IMR-90 (cell line): ENCODE data around the gene ZFPM1. TPM values are rescaled to one million over a fixed set of nuclear protein-coding genes. Genes with fewer than 3 reads are reported as not detected.

Experiments
- ATAC-seq: fragments of 200-7000 bp; cut with Tn5 transposase; 2 replicates; pipeline ENCODE4 v1.9.1; 2020; ENCODE audit warnings: low read depth, mild to moderate bottlenecking, moderate library complexity
- BruUV-seq: library from RNA; stranded (reverse); fragments of 400-500 nt; replicated peaks from 2 replicates; lab custom pipeline; 2021; lab: Mats Ljungman, UMichigan
- CTCF ChIA-PET: fragments of 300-600 bp; formaldehyde crosslinking; extraction: SDS; loops from one replicate; lab custom pipeline; 2021; ENCODE audit warnings: antibody characterized with exemption; lab: Yijun Ruan, JAX
- POLR2A ChIA-PET: fragments of 300-600 bp; sonication (Branson Sonifier 250); formaldehyde crosslinking; loops from one replicate; lab custom pipeline; 2022; ENCODE audit warnings: antibody characterized with exemption; ENCODE audit not compliant: unreplicated experiment; lab: Charles Lee
- DNase-seq: peaks from one replicate; pipeline ENCODE4 v3.0.0; 2013
- H2AFZ ChIP-seq: replicated peaks from 2 replicates; pipeline ENCODE3; 2013; ENCODE audit warnings: low read length, mild to moderate bottlenecking; ENCODE audit not compliant: poor library complexity
- H2AK5ac ChIP-seq: 2 replicates; pipeline ENCODE4 v1.6.1; 2013; ENCODE audit warnings: low read depth, low read length, inconsistent platforms
- H2AK9ac ChIP-seq: replicated peaks from 2 replicates; pipeline ENCODE3; 2013; ENCODE audit warnings: mild to moderate bottlenecking, low read depth, low read length, moderate library complexity; ENCODE audit not compliant: poor library complexity
- H2BK120ac ChIP-seq: 2 replicates; pipeline ENCODE4 v1.6.1; 2013; ENCODE audit warnings: low read depth, low read length, inconsistent platforms
- H2BK15ac ChIP-seq: 3 replicates; pipeline ENCODE4 v1.6.1; 2013; ENCODE audit warnings: low read depth, low read length, inconsistent platforms
- H2BK20ac ChIP-seq: 2 replicates; pipeline ENCODE4 v1.6.1; 2013; ENCODE audit warnings: low read depth, mild to moderate bottlenecking, inconsistent platforms, low read length, moderate library complexity
- H2BK5ac ChIP-seq: 2 replicates; pipeline ENCODE4 v1.6.1; 2013; ENCODE audit warnings: mild to moderate bottlenecking, low read depth, low read length, inconsistent platforms; ENCODE audit not compliant: poor library complexity, severe bottlenecking
- H3K14ac ChIP-seq: replicated peaks from 2 replicates; pipeline ENCODE4 v1.6.1; 2013; ENCODE audit warnings: low read depth, low read length, inconsistent platforms
- H3K18ac ChIP-seq: 2 replicates; pipeline ENCODE4 v1.6.1; 2013; ENCODE audit warnings: low read depth, low read length, control low read depth
- H3K23ac ChIP-seq: 2 replicates; pipeline ENCODE4 v1.6.1; 2013; ENCODE audit warnings: low read depth, low read length, inconsistent platforms
- H3K27ac ChIP-seq: 2 replicates; pipeline ENCODE4 v1.5.1; 2013; ENCODE audit warnings: mild to moderate bottlenecking, control low read depth, low read length; ENCODE audit not compliant: insufficient read depth
- H3K27me3 ChIP-seq: 2 replicates; pipeline ENCODE4 v1.6.1; 2013; ENCODE audit warnings: low read length; ENCODE audit not compliant: control insufficient read depth, insufficient read depth
- H3K36me3 ChIP-seq: 2 replicates; pipeline ENCODE4 v1.6.1; 2013; ENCODE audit warnings: low read length, mixed read lengths; ENCODE audit not compliant: control insufficient read depth, insufficient read depth
- H3K4ac ChIP-seq: 2 replicates; pipeline ENCODE4 v1.6.1; 2013; ENCODE audit warnings: low read depth, low read length, inconsistent platforms
- H3K4me1 ChIP-seq: 2 replicates; pipeline ENCODE4 v1.6.1; 2013; ENCODE audit warnings: low read length, mixed read lengths; ENCODE audit not compliant: control insufficient read depth, insufficient read depth
- H3K4me2 ChIP-seq: 2 replicates; pipeline ENCODE4 v1.6.1; 2013; ENCODE audit warnings: low read depth, mild to moderate bottlenecking, control low read depth, low read length, moderate library complexity
- H3K4me3 ChIP-seq: 2 replicates; pipeline ENCODE4 v1.5.1; 2013; ENCODE audit warnings: low read depth, mild to moderate bottlenecking, control low read depth, low read length, moderate library complexity; ENCODE audit not compliant: insufficient read depth
- H3K56ac ChIP-seq: 2 replicates; pipeline ENCODE4 v1.6.1; 2013; ENCODE audit warnings: low read length, inconsistent platforms; ENCODE audit not compliant: insufficient read depth; ENCODE audit errors: extremely low read depth
- H3K79me1 ChIP-seq, 2 experiments: 2 replicates each; pipeline ENCODE4 v1.6.1; 2013; ENCODE audit warnings: low read length in 2 of 2, inconsistent platforms in 1 of 2, low read depth in 1 of 2
- H3K9ac ChIP-seq: 2 replicates; pipeline ENCODE4 v1.6.1; 2013; ENCODE audit warnings: low read depth, low read length, control low read depth
- H3K9me1 ChIP-seq: 2 replicates; pipeline ENCODE4 v1.6.1; 2013; ENCODE audit warnings: low read length, inconsistent platforms; ENCODE audit not compliant: insufficient read depth
- H3K9me3 ChIP-seq: 2 replicates; pipeline ENCODE4 v1.6.1; 2013; ENCODE audit warnings: low read length; ENCODE audit not compliant: control insufficient read depth, insufficient read depth
- H4K20me1 ChIP-seq: 2 replicates; pipeline ENCODE4 v1.6.1; 2013; ENCODE audit warnings: low read length, inconsistent platforms; ENCODE audit not compliant: insufficient read depth
- H4K5ac ChIP-seq: 2 replicates; pipeline ENCODE4 v1.6.1; 2013; ENCODE audit warnings: mild to moderate bottlenecking, low read depth, low read length, control low read depth
- H4K8ac ChIP-seq, 2 experiments: 2 replicates each; pipeline ENCODE4 v1.6.1; 2013; ENCODE audit warnings: low read depth in 2 of 2, low read length in 2 of 2, control low read depth in 1 of 2, inconsistent platforms in 1 of 2
- H4K91ac ChIP-seq: 2 replicates; pipeline ENCODE4 v1.6.1; 2013; ENCODE audit warnings: low read depth, low read length, inconsistent platforms; ENCODE audit not compliant: insufficient read depth
- CHD1 ChIP-seq: IDR thresholded peaks from 2 replicates; pipeline ENCODE4 v1.6.1; 2012; ENCODE audit warnings: low read depth, low read length, improper control_type of control experiment
- FOS ChIP-seq: fragments of 150-350 bp; IDR thresholded peaks from 2 replicates; pipeline ENCODE4 v1.6.1; 2016; ENCODE audit warnings: low read depth, low read length
- MAFK ChIP-seq: IDR thresholded peaks from 2 replicates; pipeline ENCODE4 v1.6.1; 2012; ENCODE audit warnings: low read depth, low read length, improper control_type of control experiment
- RCOR1 ChIP-seq: IDR thresholded peaks from 2 replicates; pipeline ENCODE4 v1.6.1; 2012; ENCODE audit warnings: mild to moderate bottlenecking, low read length, improper control_type of control experiment; ENCODE audit not compliant: insufficient replicate concordance
- WGBS, 2 experiments: methylation state at CpG; one replicate each; pipeline versions ENCODE4 v1.1.5 to v1.1.7; 2013; ENCODE audit warnings: missing lambda C conversion rate in 2 of 2; ENCODE audit not compliant: insufficient read length in 1 of 2; ENCODE audit errors: extremely low coverage in 2 of 2; 5-methylcytosine and 5-hydroxymethylcytosine counted together
- dilution Hi-C: fragments of 300-500 bp; cut with HindIII; formaldehyde crosslinking; loops from one replicate; pipeline ENCODE4 v1.14.3; 2018; ENCODE audit warnings: low sequenced_read_pairs; ENCODE audit not compliant: unreplicated experiment
- in situ Hi-C: fragments of 300-500 bp; cut with MboI; formaldehyde crosslinking; loops from 3 replicates; pipeline ENCODE4 v1.14.3; 2019; ENCODE audit warnings: low sequenced_read_pairs, inconsistent platforms, mixed read lengths
- intact Hi-C: fragments of 100-400 bp; cut with micrococcal nuclease; formaldehyde crosslinking; loops from 2 replicates; pipeline ENCODE4 v1.10.0; 2022
- polyA plus RNA-seq, 3 experiments: library from polyadenylated mRNA; depleted of rRNA; stranded (reverse); fragments of >200 nt; gene quantifications; 2 replicates each; pipeline ENCODE4 v1.2.3, GENCODE V29; 2012; ENCODE audit warnings: low replicate concordance in 1 of 3
- total RNA-seq: library from RNA; depleted of rRNA; stranded (reverse); fragments of >200 nt; gene quantifications from 2 replicates; pipeline ENCODE4 v1.2.3, GENCODE V29; 2012

ZFPM1 gene
- total and polyA plus RNA-seq, 2 of the 4 experiments (the other 2 are of a cell fraction), result 0.36 to 1.1 TPM

- DNase-seq (no peak), ATAC-seq (no peak)
- no peak overlapping the region for H3K27ac ChIP-seq
- H3K4me2 ChIP-seq, result no peak overlapping the region
- H3K4ac ChIP-seq, result no peak overlapping the region
- 95% methylated on average over 8 of the region's 15 CpGs; no CpG with 5 or more reads in 1 of the 2 experiments for WGBS, 2 experiments
- dilution Hi-C loops, result no loop called here
- H3K23ac ChIP-seq, result no peak overlapping the region
- no peak overlapping the region for H4K5ac ChIP-seq
- POLR2A ChIA-PET, result no interaction called here
- no peak overlapping the region for H2BK20ac ChIP-seq
- H2BK15ac ChIP-seq, result no peak overlapping the region
- TF ChIP-seq RCOR1 (no peak), CHD1 (no peak), FOS (no peak), MAFK (no peak)
- H3K9me1 ChIP-seq, result no peaks in the 10 kb centered on the region
- in situ Hi-C loops, result no loop called here
- no peaks in the 10 kb centered on the region for H3K4me1 ChIP-seq
- intact Hi-C loops, result no loop called here
- no peaks in the 10 kb centered on the region for H3K9me3 ChIP-seq
- no peak overlapping the region for H3K18ac ChIP-seq
- H3K56ac ChIP-seq, result no peak overlapping the region
- H3K14ac ChIP-seq, result no peak overlapping the region; the same call in 1 of the 2 replicates
- CTCF ChIA-PET, result no interaction called here
- no peaks in the 10 kb centered on the region for H3K27me3 ChIP-seq
- BruUV-seq, result no TSS peak
- no peaks in the 10 kb centered on the region for H4K20me1 ChIP-seq
- H3K4me3 ChIP-seq, result no peak overlapping the region
- H4K91ac ChIP-seq, result no peak overlapping the region
- no peak overlapping the region for H3K9ac ChIP-seq
- no peak overlapping the region for H2BK120ac ChIP-seq
- H2AK5ac ChIP-seq, result no peak overlapping the region
- no peak overlapping the region for H2BK5ac ChIP-seq
- no peaks in the 10 kb centered on the region for H3K79me1 ChIP-seq
- H3K36me3 ChIP-seq, result peaks cover 5% of the 10 kb centered on the region
- no peak overlapping the region for H4K8ac ChIP-seq
- H2AK9ac ChIP-seq, result peak overlapping the region; percentile 42
- no peak overlapping the region for H2AFZ ChIP-seq
Observed at GRCh38 chr16:88495268-88495772, 42.2 kb downstream of the ZFPM1 start.
